PFSK-1 (cell line): ENCODE results near the gene PKMYT1. TPM values are rescaled to one million over a fixed set of nuclear protein-coding genes. Genes with fewer than 3 reads are reported as not detected.

ENCODE experiments used
- FOXP2 ChIP-seq: optimal IDR thresholded peaks from 2 replicates; pipeline ENCODE3; 2011; ENCODE audit warnings: borderline replicate concordance, control low read depth, inconsistent platforms; ENCODE audit not compliant: insufficient read depth; ENCODE audit errors: extremely low read length, extremely low read depth
- POLR2AphosphoS5 ChIP-seq: IDR thresholded peaks from 2 replicates; pipeline ENCODE4 v1.6.1; 2012; ENCODE audit warnings: low read depth, mild to moderate bottlenecking, control low read depth, low read length, moderate library complexity
- REST ChIP-seq, 2 experiments: IDR thresholded peaks; 2 replicates each; pipeline versions ENCODE4 v1.6.1 to v1.8.0; 2011 to 2012; ENCODE audit warnings: low read depth in 2 of 2, low read length in 2 of 2, control low read depth in 1 of 2, inconsistent platforms in 1 of 2, mild to moderate bottlenecking in 1 of 2, moderate library complexity in 1 of 2; ENCODE audit not compliant: insufficient read depth in 1 of 2
- SIN3A ChIP-seq: IDR thresholded peaks from 2 replicates; pipeline ENCODE4 v1.6.1; 2012; ENCODE audit warnings: mild to moderate bottlenecking, low read length, moderate library complexity, borderline replicate concordance; ENCODE audit not compliant: insufficient read depth
- TAF1 ChIP-seq: IDR thresholded peaks from 2 replicates; pipeline ENCODE4 v1.6.1; 2012; ENCODE audit warnings: low read length, control low read depth, borderline replicate concordance; ENCODE audit not compliant: insufficient read depth
- polyA plus RNA-seq: library from polyadenylated mRNA; unstranded; fragments of >200 nt; gene quantifications from one replicate; pipeline ENCODE4 v1.2.1, GENCODE V29; 2012; ENCODE audit warnings: low read depth, missing spikeins; ENCODE audit not compliant: insufficient read length

The PKMYT1 gene
- 34.2 TPM for polyA plus RNA-seq

GRCh38 chr16:2980227-2981176, at the start of gene PKMYT1:
Gene PKMYT1, minus strand, starts transcription at chr16:2980446. Its CDS starts 789 bp downstream, at chr16:2979657.
- no peak for TF ChIP-seq REST (IDR thresholded peaks at IDR 0.05; ENCODE audit: insufficient read depth in 1 of 2, low read depth in 2 of 2, low read length in 2 of 2)
- TF ChIP-seq TAF1, result peak; percentile 67; the same call in 1 of the 2 replicates
- TF ChIP-seq FOXP2, result no peak
- no peak for TF ChIP-seq SIN3A
- TF ChIP-seq POLR2AphosphoS5, result peak; percentile 91

GRCh38 chr16:3029491-3030221, 49.4 kb upstream of the PKMYT1 start:
- TF ChIP-seq POLR2AphosphoS5 (no peak), REST (IDR thresholded peaks at IDR 0.05; ENCODE audit: insufficient read depth in 1 of 2, low read depth in 2 of 2, low read length in 2 of 2) (no peak), SIN3A (no peak), FOXP2 (no peak), TAF1 (no peak)

- TF ChIP-seq REST (IDR thresholded peaks at IDR 0.05; ENCODE audit: insufficient read depth in 1 of 2, low read depth in 2 of 2, low read length in 2 of 2), result no peak
- TF ChIP-seq TAF1, result no peak
- TF ChIP-seq FOXP2, result no peak
- no peak for TF ChIP-seq SIN3A
- no peak for TF ChIP-seq POLR2AphosphoS5
Observed at GRCh38 chr16:3028716-3029319, 48.6 kb upstream of the PKMYT1 start.

- 0 out of 2 replicates have a peak, but pooled peaks have one; percentile 46 for TF ChIP-seq POLR2AphosphoS5
- no peak for TF ChIP-seq FOXP2
- no peak for TF ChIP-seq TAF1
Observed at GRCh38 chr16:3027983-3028715, 47.9 kb upstream of the PKMYT1 start.

GRCh38 chr16:3027489-3027795, 47.2 kb upstream of the PKMYT1 start:
- TF ChIP-seq POLR2AphosphoS5, result no peak
- no peak for TF ChIP-seq TAF1
- no peak for TF ChIP-seq REST (IDR thresholded peaks at IDR 0.05; ENCODE audit: insufficient read depth in 1 of 2, low read depth in 2 of 2, low read length in 2 of 2)
- no peak for TF ChIP-seq SIN3A
- TF ChIP-seq FOXP2, result no peak
